Measurements from ENCODE around the gene PTPRN2.

The PTPRN2 gene

DNA sequence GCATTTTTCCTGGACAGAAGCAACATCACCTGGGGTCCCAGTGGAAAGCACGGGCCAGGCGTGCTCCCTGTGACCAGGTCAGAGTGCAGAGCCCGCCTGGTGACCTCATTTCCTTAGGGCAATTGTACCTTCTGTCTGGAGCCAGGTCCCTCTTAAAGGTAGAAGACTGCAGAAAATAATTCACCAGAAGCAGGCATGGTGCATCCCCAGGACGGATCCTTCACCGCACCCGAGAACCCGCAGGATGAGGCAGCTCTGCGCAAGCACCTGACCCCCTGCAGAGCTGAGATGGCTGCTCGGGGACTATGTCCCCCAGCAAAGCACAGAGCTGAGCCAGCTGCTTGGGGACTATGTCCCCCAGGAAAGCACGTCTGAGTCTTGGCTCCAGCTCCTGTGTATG, 557.6 kb downstream of the PTPRN2 start:
- in situ Hi-C loops (cut with MboI; ENCODE audit: low sequenced_read_pairs): no loop called here

GRCh38 chr7:158029509-158029908, 558.1 kb downstream of the PTPRN2 start:
- in situ Hi-C loops (cut with MboI; ENCODE audit: low sequenced_read_pairs): no loop called here

DNA sequence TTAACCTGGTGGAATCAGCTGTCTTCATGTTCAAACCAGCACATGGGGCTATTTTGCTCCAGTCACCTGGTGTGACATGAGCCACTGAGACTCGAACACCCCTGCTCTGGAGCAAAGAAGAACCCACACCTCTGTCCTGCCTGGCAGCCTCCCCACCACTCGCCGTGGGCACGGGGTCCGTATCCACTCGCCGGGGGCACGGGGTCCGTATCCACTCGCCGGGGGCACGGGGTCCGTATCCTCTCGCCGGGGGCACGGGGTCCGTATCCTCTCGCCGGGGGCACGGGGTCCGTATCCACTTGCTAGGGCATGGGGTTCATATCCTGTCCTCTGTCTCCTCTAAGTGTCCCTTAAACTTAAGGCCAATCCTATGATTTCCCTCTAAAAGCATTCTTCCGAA, 558.7 kb downstream of the PTPRN2 start:
- in situ Hi-C loops (cut with MboI; ENCODE audit: low sequenced_read_pairs): no loop called here

- in situ Hi-C loops (cut with MboI; ENCODE audit: low sequenced_read_pairs): no loop called here
These were observed 559.2 kb downstream of the PTPRN2 start for GRCh38 chr7:158028290-158028941.

DNA sequence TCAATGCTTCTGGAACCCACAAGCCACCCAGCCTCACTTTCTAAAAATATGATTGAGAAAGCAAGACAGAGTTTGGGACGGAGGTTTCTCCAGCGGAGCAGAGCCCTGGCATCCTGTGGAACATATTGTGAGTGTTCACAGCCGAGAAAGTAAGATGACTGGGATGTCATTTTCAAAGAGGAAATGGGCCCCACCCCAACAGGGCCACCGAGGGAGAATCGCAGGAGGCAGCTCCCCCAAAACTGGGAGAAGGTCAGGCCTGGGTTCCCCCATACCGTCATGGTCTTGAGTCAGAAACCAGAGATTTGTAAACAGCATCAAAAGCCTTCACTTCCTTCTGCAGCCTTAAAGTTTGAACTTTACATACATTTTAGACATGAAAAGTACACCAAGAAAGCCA, 560.0 kb downstream of the PTPRN2 start:
- in situ Hi-C loops (cut with MboI; ENCODE audit: low sequenced_read_pairs): no loop called here

DNA sequence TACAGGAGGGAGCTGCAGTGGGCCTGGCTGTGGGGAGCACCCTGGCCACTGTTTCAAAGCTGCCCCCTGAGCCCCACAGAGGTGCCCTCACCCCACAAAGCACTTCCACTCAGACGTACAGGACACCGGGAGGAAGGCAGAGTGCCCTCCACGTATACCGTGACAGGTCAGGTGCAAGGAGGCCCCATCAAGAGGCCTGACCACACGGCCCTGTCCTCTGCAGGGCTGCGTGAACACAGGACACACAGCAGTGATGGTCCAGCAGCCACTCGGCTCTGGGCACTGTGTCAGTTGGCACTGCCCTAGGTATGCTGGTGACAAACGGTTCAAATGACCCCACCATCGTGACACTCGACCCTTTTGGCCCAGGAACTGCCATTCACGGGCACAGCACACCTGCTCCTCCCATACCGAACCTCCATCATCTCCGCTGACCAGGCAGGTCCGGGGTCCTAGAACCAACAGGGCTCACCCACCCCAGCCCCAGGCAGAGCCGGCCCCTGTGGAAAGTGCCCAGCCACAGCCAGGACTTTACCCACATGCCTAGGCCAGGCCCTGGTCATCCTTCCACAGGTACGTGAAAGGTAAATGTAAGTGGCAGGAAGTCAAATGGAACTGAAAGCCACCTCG, 560.9 kb downstream of the PTPRN2 start:
- in situ Hi-C loops (cut with MboI; ENCODE audit: low sequenced_read_pairs): no loop called here

GRCh38 chr7:158025686-158026600, 561.7 kb downstream of the PTPRN2 start:
- in situ Hi-C loops (cut with MboI; ENCODE audit: low sequenced_read_pairs): no loop called here

- in situ Hi-C loops (cut with MboI; ENCODE audit: low sequenced_read_pairs): no loop called here
These were observed 562.7 kb downstream of the PTPRN2 start for GRCh38 chr7:158024881-158025280.

GRCh38 chr7:158024351-158024715, 563.3 kb downstream of the PTPRN2 start:
- in situ Hi-C loops (cut with MboI; ENCODE audit: low sequenced_read_pairs): no loop called here

DNA sequence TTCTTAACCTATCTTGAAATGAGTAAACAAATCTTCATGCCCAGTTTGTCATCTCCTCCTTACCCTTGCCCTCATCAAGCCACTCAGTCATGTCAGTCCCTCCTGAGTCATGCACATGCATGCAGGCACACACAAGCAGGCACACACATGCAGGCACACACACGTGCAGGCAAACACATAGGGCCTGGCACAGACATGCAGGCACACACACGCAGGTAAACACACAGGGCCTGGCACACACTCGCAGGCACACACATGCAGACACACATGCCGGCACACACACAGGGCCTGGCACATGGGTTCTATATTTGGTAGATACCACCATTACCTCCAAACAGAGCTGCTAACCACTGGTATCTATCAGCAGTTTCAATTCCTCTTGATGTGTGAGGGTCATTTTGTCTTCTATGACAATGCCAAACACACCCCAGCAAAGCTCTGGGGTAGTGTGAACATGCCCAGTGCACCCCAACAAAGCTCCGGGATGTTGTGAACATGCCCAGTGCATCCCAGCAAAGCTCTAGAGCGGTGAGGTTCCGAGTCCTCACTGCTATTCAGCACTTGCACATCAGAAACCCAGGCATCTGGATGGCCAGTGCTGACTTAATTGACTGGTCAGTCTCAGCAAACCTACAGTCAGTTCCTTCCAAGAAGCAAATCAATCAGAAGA, 563.8 kb downstream of the PTPRN2 start:
- in situ Hi-C loops (cut with MboI; ENCODE audit: low sequenced_read_pairs): no loop called here

GRCh38 chr7:158023157-158023556, 564.5 kb downstream of the PTPRN2 start:
- in situ Hi-C loops (cut with MboI; ENCODE audit: low sequenced_read_pairs): no loop called here

GRCh38 chr7:158022601-158023000, 565.0 kb downstream of the PTPRN2 start:
- in situ Hi-C loops (cut with MboI; ENCODE audit: low sequenced_read_pairs): no loop called here

- in situ Hi-C loops (cut with MboI; ENCODE audit: low sequenced_read_pairs): no loop called here
These were observed 565.8 kb downstream of the PTPRN2 start for GRCh38 chr7:158021836-158022235.

- in situ Hi-C loops (cut with MboI; ENCODE audit: low sequenced_read_pairs): no loop called here
These were observed 566.9 kb downstream of the PTPRN2 start for GRCh38 chr7:158020706-158021095.

DNA sequence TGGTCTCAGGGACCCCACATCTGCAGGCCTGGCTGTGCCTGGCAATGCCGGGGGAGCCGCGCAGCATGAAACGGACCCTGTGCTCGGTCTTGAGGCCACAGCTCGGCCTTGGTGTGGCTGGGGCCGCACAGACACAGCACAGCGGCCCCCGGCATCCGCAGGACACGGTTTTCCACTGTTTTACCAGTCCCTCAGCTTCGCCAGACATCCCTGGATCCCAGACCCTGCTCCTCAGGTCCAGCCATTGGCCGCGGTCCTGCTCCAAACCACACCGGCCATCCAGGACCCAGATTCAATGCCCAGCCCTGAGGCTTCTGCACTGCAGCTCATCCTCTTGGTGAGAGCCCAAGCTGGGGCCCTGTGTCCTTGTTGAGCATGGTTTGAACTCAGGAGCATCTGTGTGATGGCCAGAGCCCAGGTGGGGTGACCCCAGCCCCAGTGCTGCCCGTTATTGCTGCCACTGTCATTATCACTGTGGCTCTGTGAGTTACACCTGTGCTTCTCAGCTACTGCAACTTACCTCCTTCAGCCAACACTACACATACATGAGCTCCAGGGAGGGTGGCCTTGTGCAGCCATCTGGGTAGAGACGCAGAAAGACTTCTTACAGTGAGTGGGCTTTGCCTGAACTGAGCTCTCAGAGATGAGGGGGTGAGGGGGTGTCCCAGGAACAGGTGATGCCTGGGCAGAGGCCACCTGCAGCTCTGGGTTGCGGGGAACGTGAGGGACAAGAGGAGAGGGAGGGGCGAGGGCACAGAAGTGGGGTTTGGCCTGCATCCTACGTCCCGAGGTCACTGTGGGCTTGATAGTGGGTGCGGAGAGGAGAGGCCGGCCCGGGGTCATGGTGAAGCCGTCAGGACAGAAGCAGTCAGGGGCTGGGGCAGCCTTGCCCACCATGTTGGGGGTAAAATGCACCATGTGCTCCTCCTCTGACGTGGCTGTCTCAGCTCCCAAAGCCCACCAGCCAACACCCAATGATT, 567.6 kb downstream of the PTPRN2 start:
- in situ Hi-C loops (cut with MboI; ENCODE audit: low sequenced_read_pairs): no loop called here

GRCh38 chr7:158018971-158019645, 568.5 kb downstream of the PTPRN2 start:
- in situ Hi-C loops (cut with MboI; ENCODE audit: low sequenced_read_pairs): no loop called here

GRCh38 chr7:158018098-158018762, 569.4 kb downstream of the PTPRN2 start:
- in situ Hi-C loops (cut with MboI; ENCODE audit: low sequenced_read_pairs): no loop called here

GRCh38 chr7:158017111-158018097, 570.2 kb downstream of the PTPRN2 start:
- in situ Hi-C loops (cut with MboI; ENCODE audit: low sequenced_read_pairs): no loop called here

Measured in hTERT RPE-1 (cell line).